ENCODE measurements around the gene COX19. TPM values are rescaled to one million over a fixed set of nuclear protein-coding genes. Genes with fewer than 3 reads are reported as not detected.

Gene COX19
- total RNA-seq, 1 donor from 2014 or later: 10.8 TPM

DNA sequence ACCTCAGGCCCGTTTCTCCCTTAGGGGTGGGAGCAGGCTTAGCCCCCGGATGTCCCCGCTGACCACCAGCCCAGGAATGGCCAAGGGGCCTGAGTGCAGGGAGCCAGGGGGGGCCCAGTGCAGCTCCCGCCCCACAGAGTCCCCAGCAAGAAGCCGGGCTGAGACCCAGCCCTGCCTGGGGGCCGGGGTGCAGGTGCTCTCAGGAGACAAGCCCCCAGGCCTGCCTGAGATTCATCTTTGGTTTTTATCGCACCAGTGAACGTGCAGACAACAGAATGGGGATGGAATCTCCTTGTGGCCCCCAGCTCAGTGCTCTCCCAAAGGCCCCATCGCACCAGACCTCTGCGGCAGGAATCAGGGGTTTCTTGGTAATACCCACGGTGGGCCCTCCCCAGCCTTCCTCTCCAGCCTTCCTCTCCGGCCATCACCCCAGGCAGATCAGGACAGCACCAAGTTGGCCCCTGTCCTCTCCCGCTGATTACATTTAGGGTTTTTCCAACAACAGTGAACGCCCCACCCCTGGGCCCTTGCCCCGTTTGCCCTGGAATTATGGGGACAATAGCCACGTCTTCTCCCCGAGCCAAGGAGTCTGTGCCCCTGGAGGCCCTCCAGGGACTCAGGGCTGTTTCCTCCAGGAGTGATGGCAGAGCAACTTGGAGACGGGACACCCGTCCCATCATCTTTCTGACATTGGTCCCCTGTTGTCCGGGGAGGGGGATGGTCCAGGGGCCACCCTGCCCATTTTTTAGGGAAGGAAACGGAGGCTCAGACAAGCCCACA, 43.3 kb downstream of the COX19 start:
- TF ChIP-seq POLR2A (IDR thresholded peaks at IDR 0.05): no peak
- TF ChIP-seq POLR2AphosphoS5 (IDR thresholded peaks at IDR 0.05; ENCODE audit: insufficient read depth in 1 of 2, low read depth in 1 of 2): no peak
- TF ChIP-seq, protein P1, sequence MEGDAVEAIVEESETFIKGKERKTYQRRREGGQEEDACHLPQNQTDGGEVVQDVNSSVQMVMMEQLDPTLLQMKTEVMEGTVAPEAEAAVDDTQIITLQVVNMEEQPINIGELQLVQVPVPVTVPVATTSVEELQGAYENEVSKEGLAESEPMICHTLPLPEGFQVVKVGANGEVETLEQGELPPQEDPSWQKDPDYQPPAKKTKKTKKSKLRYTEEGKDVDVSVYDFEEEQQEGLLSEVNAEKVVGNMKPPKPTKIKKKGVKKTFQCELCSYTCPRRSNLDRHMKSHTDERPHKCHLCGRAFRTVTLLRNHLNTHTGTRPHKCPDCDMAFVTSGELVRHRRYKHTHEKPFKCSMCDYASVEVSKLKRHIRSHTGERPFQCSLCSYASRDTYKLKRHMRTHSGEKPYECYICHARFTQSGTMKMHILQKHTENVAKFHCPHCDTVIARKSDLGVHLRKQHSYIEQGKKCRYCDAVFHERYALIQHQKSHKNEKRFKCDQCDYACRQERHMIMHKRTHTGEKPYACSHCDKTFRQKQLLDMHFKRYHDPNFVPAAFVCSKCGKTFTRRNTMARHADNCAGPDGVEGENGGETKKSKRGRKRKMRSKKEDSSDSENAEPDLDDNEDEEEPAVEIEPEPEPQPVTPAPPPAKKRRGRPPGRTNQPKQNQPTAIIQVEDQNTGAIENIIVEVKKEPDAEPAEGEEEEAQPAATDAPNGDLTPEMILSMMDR (IDR thresholded peaks at IDR 0.05): no peak
- DNase-seq (ENCODE audit: extremely low spot score in 2 of 2): no peak
- H3K4me3 ChIP-seq: no peak overlapping the region
- intact Hi-C loops (cut with DNase I): no loop called here
- no peaks in the 10 kb centered on the region for H3K9me3 ChIP-seq
- no peak overlapping the region for H3K27ac ChIP-seq
- H3K27me3 ChIP-seq: no peaks in the 10 kb centered on the region
- H3K4me1 ChIP-seq: no peaks in the 10 kb centered on the region
- no peaks in the 10 kb centered on the region for H3K36me3 ChIP-seq

DNA sequence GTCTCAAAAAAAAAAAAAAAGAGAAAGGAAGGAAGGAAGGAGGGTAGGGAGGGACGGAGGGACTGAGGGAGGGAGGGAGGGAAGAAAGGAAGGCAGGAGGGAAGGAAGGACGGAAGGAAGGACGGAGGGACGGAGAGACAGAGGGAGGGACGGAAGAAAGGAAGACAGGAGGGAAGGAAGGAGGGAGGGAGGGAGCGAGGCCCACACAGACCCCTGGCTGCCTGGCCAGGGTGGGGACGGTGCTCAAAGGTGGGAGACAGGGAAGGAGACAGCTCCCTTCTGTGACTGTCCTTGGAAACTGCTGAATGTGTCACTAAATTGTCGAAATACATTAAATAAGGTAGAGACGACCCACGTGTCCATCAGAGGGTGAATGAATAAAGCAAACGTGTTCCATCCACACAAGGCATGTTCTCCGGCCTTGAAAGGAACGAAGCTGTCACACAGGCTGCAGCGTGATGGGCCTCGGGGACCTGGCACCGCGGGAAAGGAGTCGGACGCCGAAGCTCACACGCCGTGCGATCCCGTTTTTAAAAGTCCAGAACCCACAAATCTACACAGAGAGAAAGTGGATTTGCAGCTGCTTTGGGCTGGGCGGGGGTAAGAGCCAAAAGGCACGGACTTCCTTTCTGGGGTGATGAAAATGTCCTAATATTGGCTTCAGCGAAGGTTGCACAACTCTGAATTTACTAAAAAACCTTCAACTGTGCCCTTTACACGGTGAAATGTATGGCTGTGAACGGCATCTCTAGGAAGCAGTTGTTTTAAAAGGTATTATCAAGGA, 44.2 kb downstream of the COX19 start:
- no peaks in the 10 kb centered on the region for H3K4me1 ChIP-seq
- DNase-seq (ENCODE audit: extremely low spot score in 2 of 2): no peak
- H3K4me3 ChIP-seq: no peak overlapping the region
- H3K27me3 ChIP-seq: no peaks in the 10 kb centered on the region
- H3K27ac ChIP-seq: no peak overlapping the region
- no peaks in the 10 kb centered on the region for H3K9me3 ChIP-seq
- intact Hi-C loops (cut with DNase I): no loop called here
- TF ChIP-seq, protein P1 (IDR thresholded peaks at IDR 0.05): no peak
- no peak for TF ChIP-seq POLR2A (IDR thresholded peaks at IDR 0.05)
- no peak for TF ChIP-seq POLR2AphosphoS5 (IDR thresholded peaks at IDR 0.05; ENCODE audit: insufficient read depth in 1 of 2, low read depth in 1 of 2)
- H3K36me3 ChIP-seq: no peaks in the 10 kb centered on the region

DNA sequence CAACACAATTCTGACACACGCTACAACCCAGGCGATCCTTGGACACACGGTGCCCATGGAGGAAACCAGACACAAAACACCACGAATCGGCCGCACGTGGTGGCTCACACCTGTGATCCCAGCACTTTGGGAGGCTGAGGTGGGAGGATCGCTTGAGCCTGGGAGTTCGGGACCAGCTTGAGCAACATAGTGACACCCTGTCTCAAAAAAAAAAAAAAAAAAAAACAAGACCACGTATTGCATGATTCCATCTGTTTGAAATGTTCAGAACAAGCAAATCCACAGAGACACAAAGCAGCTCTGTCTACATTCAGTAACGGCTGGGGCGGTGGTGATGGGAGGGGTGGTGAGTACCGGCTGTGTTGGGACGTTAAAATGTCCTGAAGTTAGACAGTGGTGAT, 46.0 kb downstream of the COX19 start:
- DNase-seq (ENCODE audit: extremely low spot score in 2 of 2): no peak
- no peaks in the 10 kb centered on the region for H3K9me3 ChIP-seq
- no peak overlapping the region for H3K27ac ChIP-seq
- intact Hi-C loops (cut with DNase I): no loop called here
- H3K4me3 ChIP-seq: no peak overlapping the region
- H3K27me3 ChIP-seq: no peaks in the 10 kb centered on the region
- no peak for TF ChIP-seq POLR2A (IDR thresholded peaks at IDR 0.05)
- TF ChIP-seq, protein P1 (IDR thresholded peaks at IDR 0.05): no peak
- H3K4me1 ChIP-seq: peaks cover 3% of the 10 kb centered on the region
- no peaks in the 10 kb centered on the region for H3K36me3 ChIP-seq

DNA sequence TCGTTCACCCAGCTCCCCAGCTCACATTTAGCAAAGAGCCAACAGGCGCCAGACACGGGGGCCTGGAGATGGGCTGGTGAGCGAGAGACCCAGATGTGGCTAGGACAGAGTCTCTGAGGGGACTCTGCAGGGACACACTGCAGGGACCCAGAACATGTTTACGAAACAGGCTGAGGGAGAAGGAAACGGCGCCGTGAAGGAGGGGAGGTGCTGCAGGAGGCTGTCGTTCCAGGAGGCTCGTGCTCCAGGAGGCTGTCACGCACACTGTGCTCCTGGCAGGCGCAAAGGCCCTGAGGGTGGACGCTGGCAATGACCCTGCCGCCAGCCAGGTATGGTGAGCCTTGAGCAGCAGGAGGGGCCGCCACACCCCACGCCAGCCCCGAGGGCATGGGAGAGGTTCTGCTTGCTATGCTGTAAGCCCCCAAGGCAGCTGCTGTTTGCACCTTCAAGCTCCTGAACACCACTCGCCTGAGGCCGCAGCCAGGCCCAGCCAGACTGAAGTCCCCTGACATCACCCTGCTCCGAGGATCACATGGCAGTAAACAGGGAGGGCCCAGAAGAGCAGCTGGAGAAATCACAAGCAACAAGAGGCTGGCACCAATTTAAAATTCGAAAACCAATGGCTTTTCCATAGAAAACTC, 48.2 kb downstream of the COX19 start:
- H3K4me3 ChIP-seq: no peak overlapping the region
- no peaks in the 10 kb centered on the region for H3K36me3 ChIP-seq
- H3K27ac ChIP-seq: no peak overlapping the region
- H3K4me1 ChIP-seq: peaks cover 3% of the 10 kb centered on the region
- DNase-seq (ENCODE audit: extremely low spot score in 2 of 2): no peak
- no peaks in the 10 kb centered on the region for H3K27me3 ChIP-seq
- intact Hi-C loops (cut with DNase I): no loop called here
- no peak for TF ChIP-seq POLR2AphosphoS5 (IDR thresholded peaks at IDR 0.05; ENCODE audit: insufficient read depth in 1 of 2, low read depth in 1 of 2)
- TF ChIP-seq POLR2A (IDR thresholded peaks at IDR 0.05): no peak
- TF ChIP-seq, protein P1 (IDR thresholded peaks at IDR 0.05): no peak
- no peaks in the 10 kb centered on the region for H3K9me3 ChIP-seq
